CD4-positive, alpha-beta T cell (primary cell): ENCODE results near the gene PTTG1IP. TPM values are rescaled to one million over a fixed set of nuclear protein-coding genes. Genes with fewer than 3 reads are reported as not detected.

Experiments
- ATAC-seq: fragments of 200-7000 bp; cut with Tn5 transposase; one replicate; pipeline ENCODE4 v1.10.0; 2022; ENCODE audit warnings: mild to moderate bottlenecking; ENCODE audit not compliant: poor library complexity
- CTCF ChIA-PET: fragments of 350-600 bp; sonication (Branson Sonifier 250); formaldehyde crosslinking; loops from one replicate; lab custom pipeline; 2021; ENCODE audit warnings: antibody characterized with exemption, inconsistent platforms; lab: Charles Lee
- POLR2A ChIA-PET: fragments of 350-600 bp; sonication (Branson Sonifier 250); formaldehyde crosslinking; loops from one replicate; lab custom pipeline; 2021; ENCODE audit warnings: antibody characterized with exemption, inconsistent platforms; lab: Charles Lee
- DNase-seq, 14 experiments: peaks; one replicate each; pipeline ENCODE4 v3.0.0-alpha.2; 2013 to 2020; ENCODE audit warnings: mixed read lengths in 2 of 14
- H3K27ac ChIP-seq, 2 donors: one replicate each; pipeline versions ENCODE4 v1.5.1 to v1.7.0; 2013; ENCODE audit warnings: low read length in 2 of 2, low read depth in 1 of 2, mild to moderate bottlenecking in 1 of 2
- H3K27me3 ChIP-seq, 2 experiments: 1 replicate in 1 of 2; 2 replicates in 1 of 2; pipeline versions ENCODE4 v1.6.1 to v1.7.0; 2013; ENCODE audit warnings: low read length in 2 of 2, control low read depth in 1 of 2, mild to moderate bottlenecking in 1 of 2, moderate library complexity in 1 of 2; ENCODE audit not compliant: insufficient read depth in 2 of 2, control insufficient read depth in 1 of 2
- H3K36me3 ChIP-seq: one replicate; pipeline ENCODE4 v1.6.1; 2013; ENCODE audit warnings: low read length, control low read depth; ENCODE audit not compliant: insufficient read depth
- H3K4me1 ChIP-seq: one replicate; pipeline ENCODE4 v1.6.1; 2013; ENCODE audit warnings: low read length, control low read depth; ENCODE audit not compliant: insufficient read depth
- H3K4me3 ChIP-seq: one replicate; pipeline ENCODE4 v1.5.1; 2013; ENCODE audit warnings: mild to moderate bottlenecking, low read length, moderate library complexity
- H3K9me3 ChIP-seq, 2 experiments: 1 replicate in 1 of 2; 2 replicates in 1 of 2; pipeline versions ENCODE4 v1.6.1 to v1.7.0; 2013; ENCODE audit warnings: low read length in 2 of 2, mild to moderate bottlenecking in 2 of 2, control low read depth in 1 of 2, moderate library complexity in 1 of 2; ENCODE audit not compliant: control insufficient read depth in 1 of 2, insufficient read depth in 1 of 2
- H3K27ac Mint-ChIP-seq: one replicate; pipeline ENCODE4 v1.8.0; 2020; ENCODE audit warnings: mixed read lengths
- H3K27me3 Mint-ChIP-seq: one replicate; pipeline ENCODE4 v1.8.0; 2021; ENCODE audit warnings: mixed read lengths
- H3K36me3 Mint-ChIP-seq: one replicate; pipeline ENCODE4 v1.8.0; 2021; ENCODE audit warnings: low read depth, mixed read lengths
- H3K4me1 Mint-ChIP-seq: one replicate; pipeline ENCODE4 v1.8.0; 2021; ENCODE audit warnings: low read depth, mixed read lengths
- H3K4me3 Mint-ChIP-seq: one replicate; pipeline ENCODE4 v1.8.0; 2020; ENCODE audit warnings: mild to moderate bottlenecking, mixed read lengths
- H3K9me3 Mint-ChIP-seq: one replicate; pipeline ENCODE4 v1.8.0; 2020; ENCODE audit warnings: mixed read lengths
- intact Hi-C, 2 experiments: fragments of 100-400 bp; cut with DNase I in 1 of 2; cut with micrococcal nuclease in 1 of 2; formaldehyde crosslinking; loops; one replicate each; pipeline versions ENCODE4 v1.15.1 to v1.9.0; 2023 to 2025; cut with DNase I, micrococcal nuclease
- total RNA-seq, 174 experiments: library from RNA in 2 of 174; stranded (reverse) in 2 of 174; gene quantifications; one replicate each; pipeline ENCODE4 v1.2.3 and lab custom pipeline; 2021 to 2026
- TF ChIP-seq, protein P1 (sequence below): fragments of 200-600 bp; IDR thresholded peaks from one replicate; pipeline ENCODE4 v1.8.0; 2022; ENCODE audit warnings: antibody characterized with exemption, mild to moderate bottlenecking

PTTG1IP gene
- total RNA-seq, 2 experiments from 2014 or later, result 99.0 to 99.5 TPM

DNA sequence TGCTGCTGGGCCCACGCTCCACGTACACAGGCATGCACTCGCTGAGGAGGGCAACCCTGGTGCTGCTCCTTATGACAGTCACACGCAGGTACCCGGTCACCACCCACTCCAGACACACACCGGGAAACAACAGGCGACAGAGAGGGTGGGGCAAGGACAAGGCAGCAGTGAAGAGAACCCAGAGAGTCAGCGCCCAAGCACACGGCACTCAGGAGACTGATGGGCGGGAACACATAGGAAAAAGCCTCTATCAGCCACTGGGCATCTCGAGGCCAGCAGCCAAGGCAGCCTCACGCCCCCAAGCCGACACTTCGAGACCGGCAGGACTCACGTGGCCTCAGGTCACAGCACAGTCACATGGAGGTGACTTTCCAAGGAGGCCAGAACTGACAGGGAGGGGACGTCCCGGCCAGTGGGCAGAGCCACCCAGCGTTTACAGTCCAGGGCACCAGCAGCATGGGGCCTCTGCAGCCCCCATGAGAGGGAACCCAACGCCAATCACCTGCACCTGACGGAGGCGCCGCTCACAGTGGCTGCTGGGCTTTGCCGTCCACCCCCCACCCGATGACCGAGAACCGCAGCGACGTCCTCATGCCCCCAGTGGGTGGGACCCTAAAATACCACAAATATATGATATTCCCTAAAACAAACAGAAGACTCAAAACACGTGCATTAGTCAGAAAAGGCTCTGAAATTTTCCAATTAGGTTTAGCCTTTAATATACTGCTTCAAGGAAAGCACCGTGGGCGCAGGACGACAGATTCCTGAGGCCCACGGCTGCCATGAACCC, 19.7 kb downstream of the PTTG1IP start:
- Histone ChIP-seq H3K27me3 (no peaks in the 10 kb centered on the region), H3K4me1 (peaks cover 43% of the 10 kb centered on the region), H3K9me3 (no peaks in the 10 kb centered on the region), H3K36me3 (peaks cover 89% of the 10 kb centered on the region), H3K4me3 (no peak overlapping the region), H3K27ac (peak overlapping the region in 1 of 2 donors; percentile 33)
- Mint-ChIP-seq H3K9me3 (no peaks in the 10 kb centered on the region), H3K27me3 (no peaks in the 10 kb centered on the region), H3K27ac (peak overlapping the region; percentile 95), H3K36me3 (peaks cover 90% of the 10 kb centered on the region), H3K4me3 (peak overlapping the region; percentile 58), H3K4me1 (peaks cover 62% of the 10 kb centered on the region)
- CTCF ChIA-PET, result no interaction called here
- DNase-seq (no peak), ATAC-seq (no peak)
- POLR2A ChIA-PET, result interaction anchor here (1.7 to 2.1 kb wide), 2 partner anchors 18 to 20 kb away, joined by 4 to 9 read pairs; partner anchors contain the start of gene PTTG1IP
- intact Hi-C loops, result loop anchor here in 1 of 2 experiments (2.0 kb wide), 1 partner anchor 15 kb away; no protein-coding TSS in a partner anchor
- TF ChIP-seq, protein P1, sequence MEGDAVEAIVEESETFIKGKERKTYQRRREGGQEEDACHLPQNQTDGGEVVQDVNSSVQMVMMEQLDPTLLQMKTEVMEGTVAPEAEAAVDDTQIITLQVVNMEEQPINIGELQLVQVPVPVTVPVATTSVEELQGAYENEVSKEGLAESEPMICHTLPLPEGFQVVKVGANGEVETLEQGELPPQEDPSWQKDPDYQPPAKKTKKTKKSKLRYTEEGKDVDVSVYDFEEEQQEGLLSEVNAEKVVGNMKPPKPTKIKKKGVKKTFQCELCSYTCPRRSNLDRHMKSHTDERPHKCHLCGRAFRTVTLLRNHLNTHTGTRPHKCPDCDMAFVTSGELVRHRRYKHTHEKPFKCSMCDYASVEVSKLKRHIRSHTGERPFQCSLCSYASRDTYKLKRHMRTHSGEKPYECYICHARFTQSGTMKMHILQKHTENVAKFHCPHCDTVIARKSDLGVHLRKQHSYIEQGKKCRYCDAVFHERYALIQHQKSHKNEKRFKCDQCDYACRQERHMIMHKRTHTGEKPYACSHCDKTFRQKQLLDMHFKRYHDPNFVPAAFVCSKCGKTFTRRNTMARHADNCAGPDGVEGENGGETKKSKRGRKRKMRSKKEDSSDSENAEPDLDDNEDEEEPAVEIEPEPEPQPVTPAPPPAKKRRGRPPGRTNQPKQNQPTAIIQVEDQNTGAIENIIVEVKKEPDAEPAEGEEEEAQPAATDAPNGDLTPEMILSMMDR, result no peak

- H3K4me1 ChIP-seq, result peaks cover 54% of the 10 kb centered on the region
- H3K27me3 ChIP-seq, result no peaks in the 10 kb centered on the region
- POLR2A ChIA-PET, result interaction anchor here (1.0 to 1.1 kb wide), 2 partner anchors 17 to 23 kb away, joined by 4 read pairs; partner anchors contain the start of gene PTTG1IP
- H3K4me3 ChIP-seq, result no peak overlapping the region
- H3K36me3 ChIP-seq, result peaks cover 62% of the 10 kb centered on the region
- Mint-ChIP-seq H3K27me3 (no peaks in the 10 kb centered on the region), H3K4me1 (peaks cover 59% of the 10 kb centered on the region), H3K4me3 (peak overlapping the region; percentile 30), H3K27ac (peak overlapping the region; percentile 75), H3K9me3 (no peaks in the 10 kb centered on the region), H3K36me3 (peaks cover 74% of the 10 kb centered on the region)
- no peak for DNase-seq
- intact Hi-C loops, result no loop called here
- TF ChIP-seq, protein P1, result no peak
- peak overlapping the region in 1 of 2 donors; percentile 17 for H3K27ac ChIP-seq
- no peak for ATAC-seq
- H3K9me3 ChIP-seq, result no peaks in the 10 kb centered on the region
- CTCF ChIA-PET, result interaction anchor here (0.8 kb wide), 1 partner anchor 50 kb away, joined by 4 read pairs; the partner anchor contains the start of gene UBE2G2
Observed at GRCh38 chr21:44850905-44851657, 22.4 kb downstream of the PTTG1IP start.

DNA sequence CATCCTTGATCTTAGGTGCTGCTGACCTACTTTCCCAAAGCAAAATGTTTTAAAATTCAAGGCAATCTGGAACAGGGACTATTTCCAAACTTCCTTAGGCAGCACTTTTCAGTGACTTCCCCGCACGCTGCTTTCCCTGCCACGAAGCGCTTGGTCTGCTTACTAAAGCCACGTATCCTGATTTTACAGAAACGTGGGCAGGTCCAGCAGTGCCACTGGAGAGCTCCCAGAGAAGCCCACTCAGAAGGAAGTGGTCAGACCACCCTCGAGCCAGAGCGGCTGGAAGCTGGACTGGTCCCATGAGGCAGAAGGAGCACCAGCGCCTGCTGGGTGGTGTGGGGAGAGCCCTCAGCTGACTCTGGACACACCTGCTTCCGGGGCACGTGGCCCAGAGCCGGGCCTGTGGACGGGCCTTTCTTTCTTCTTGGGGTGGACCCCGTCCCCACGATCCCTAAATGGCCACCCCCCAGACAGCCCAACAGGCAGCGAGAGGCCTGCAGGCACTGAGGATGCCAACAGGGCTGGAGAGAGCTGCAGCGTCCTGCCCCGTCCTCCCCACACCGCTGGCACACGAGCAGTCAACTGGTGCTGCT, 23.2 kb downstream of the PTTG1IP start:
- Histone ChIP-seq H3K36me3 (peaks cover 54% of the 10 kb centered on the region), H3K4me1 (peaks cover 58% of the 10 kb centered on the region), H3K9me3 (no peaks in the 10 kb centered on the region), H3K4me3 (no peak overlapping the region), H3K27ac (no peak overlapping the region), H3K27me3 (no peaks in the 10 kb centered on the region)
- peaks cover 66% of the 10 kb centered on the region for H3K36me3 Mint-ChIP-seq
- no peak overlapping the region for H3K4me3 Mint-ChIP-seq
- TF ChIP-seq, protein P1, result no peak
- no peaks in the 10 kb centered on the region for H3K9me3 Mint-ChIP-seq
- CTCF ChIA-PET, result no interaction called here
- ATAC-seq, result no peak
- no peaks in the 10 kb centered on the region for H3K27me3 Mint-ChIP-seq
- peaks cover 52% of the 10 kb centered on the region for H3K4me1 Mint-ChIP-seq
- DNase-seq, result no peak
- POLR2A ChIA-PET, result interaction anchor here (1.0 to 1.1 kb wide), 2 partner anchors 18 to 24 kb away, joined by 4 read pairs; partner anchors contain the start of gene PTTG1IP
- intact Hi-C loops, result no loop called here
- H3K27ac Mint-ChIP-seq, result peak overlapping the region; percentile 14
